Measurements from ENCODE around the gene NSA2. TPM values are rescaled to one million over a fixed set of nuclear protein-coding genes. Genes with fewer than 3 reads are reported as not detected.

The NSA2 gene
- total and polyA plus RNA-seq, 11 donors = 33.2 to 114 (median 43.8) TPM

DNA sequence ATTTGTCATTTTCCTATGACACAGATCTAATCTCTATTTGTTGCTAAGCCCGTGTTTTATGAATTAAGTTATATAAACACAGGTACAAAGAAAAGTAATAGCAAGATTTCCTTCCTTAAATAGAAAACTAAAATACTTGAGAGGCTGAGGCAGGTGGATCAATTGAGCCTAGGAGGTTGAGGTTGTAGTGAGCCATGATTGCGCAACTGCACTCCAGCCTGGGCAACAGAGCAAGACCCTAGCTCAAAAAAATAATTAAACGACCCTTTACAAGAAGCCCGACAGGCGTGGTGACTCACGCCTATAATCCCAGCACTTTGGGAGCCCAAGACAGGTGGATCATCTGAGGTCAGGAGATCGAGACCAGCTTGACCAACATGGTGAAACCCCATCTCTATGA is 62.4 kb downstream of the NSA2 start:
- H3K9me3 ChIP-seq = no peaks in the 10 kb centered on the region
- 91 to 95% (median 93%) methylated on average over 7 of the region's 7 CpGs for WGBS, 4 donors
- no peaks in the 10 kb centered on the region for H3K4me1 ChIP-seq
- H3K36me3 ChIP-seq = no peaks in the 10 kb centered on the region
- H3K27me3 ChIP-seq = no peaks in the 10 kb centered on the region
- intact Hi-C loops (cut with DNase I) = no loop called here
- DNase-seq (no peak), ATAC-seq (no peak)
- TF ChIP-seq, protein P1, sequence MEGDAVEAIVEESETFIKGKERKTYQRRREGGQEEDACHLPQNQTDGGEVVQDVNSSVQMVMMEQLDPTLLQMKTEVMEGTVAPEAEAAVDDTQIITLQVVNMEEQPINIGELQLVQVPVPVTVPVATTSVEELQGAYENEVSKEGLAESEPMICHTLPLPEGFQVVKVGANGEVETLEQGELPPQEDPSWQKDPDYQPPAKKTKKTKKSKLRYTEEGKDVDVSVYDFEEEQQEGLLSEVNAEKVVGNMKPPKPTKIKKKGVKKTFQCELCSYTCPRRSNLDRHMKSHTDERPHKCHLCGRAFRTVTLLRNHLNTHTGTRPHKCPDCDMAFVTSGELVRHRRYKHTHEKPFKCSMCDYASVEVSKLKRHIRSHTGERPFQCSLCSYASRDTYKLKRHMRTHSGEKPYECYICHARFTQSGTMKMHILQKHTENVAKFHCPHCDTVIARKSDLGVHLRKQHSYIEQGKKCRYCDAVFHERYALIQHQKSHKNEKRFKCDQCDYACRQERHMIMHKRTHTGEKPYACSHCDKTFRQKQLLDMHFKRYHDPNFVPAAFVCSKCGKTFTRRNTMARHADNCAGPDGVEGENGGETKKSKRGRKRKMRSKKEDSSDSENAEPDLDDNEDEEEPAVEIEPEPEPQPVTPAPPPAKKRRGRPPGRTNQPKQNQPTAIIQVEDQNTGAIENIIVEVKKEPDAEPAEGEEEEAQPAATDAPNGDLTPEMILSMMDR (IDR thresholded peaks at IDR 0.05) = no peak
- no peak for TF ChIP-seq POLR2A (IDR thresholded peaks at IDR 0.05)
- H3K27ac ChIP-seq = no peak overlapping the region
- no peak overlapping the region for H3K4me3 ChIP-seq

Other genes with a start within 250 kb of the NSA2 start
- gene ENC1, start 126.5 kb upstream of the NSA2 start, total RNA-seq = 10 to 100 TPM in 1 of 9 donors, 1 to 10 TPM in 8; 3.1 to 11.0 (median 5.5) TPM
- gene ENC1, start 126.5 kb upstream of the NSA2 start, polyA plus RNA-seq = 1 to 10 TPM; 1.4 to 3.1 TPM
- 100 to 1,000 TPM in 6 of 9 donors, 10 to 100 TPM in 3; 71.3 to 278 (median 116) TPM for gene HEXB, start 82.0 kb upstream of the NSA2 start, total RNA-seq
- 10 to 100 TPM; 75.9 to 80.3 TPM for gene HEXB, start 82.0 kb upstream of the NSA2 start, polyA plus RNA-seq
- 10 to 100 TPM; 26.3 to 54.9 (median 46.1) TPM for gene GFM2, start 132 bp upstream of the NSA2 start, total RNA-seq
- gene GFM2, start 132 bp upstream of the NSA2 start, polyA plus RNA-seq = 10 to 100 TPM; 29.1 to 39.9 TPM
- 10 to 100 TPM in 1 of 9 donors, 1 to 10 TPM in 8; 2.6 to 10.1 (median 5.1) TPM for gene FAM169A, start 99.1 kb downstream of the NSA2 start, total RNA-seq
- 1 to 10 TPM in 1 of 2 donors, under 1 TPM in 1; 0.88 to 1.1 TPM for gene FAM169A, start 99.1 kb downstream of the NSA2 start, polyA plus RNA-seq

All from heart left ventricle (tissue), 16 donors.